H1 (cell line): Measurements from ENCODE around the gene SLC35B4. TPM values are rescaled to one million over a fixed set of nuclear protein-coding genes. Genes with fewer than 3 reads are reported as not detected.

ENCODE experiments used
- GTF2F1 ChIP-seq: IDR thresholded peaks from 2 replicates; pipeline ENCODE4 v1.6.1; 2012; ENCODE audit warnings: low read depth, low read length, improper control_type of control experiment, borderline replicate concordance
- polyA plus RNA-seq, 7 experiments: library from polyadenylated mRNA; depleted of rRNA in 3 of 7; stranded (reverse) in 5 of 7; unstranded in 2 of 7; fragments of >200 nt in 5 of 7; fragments of 200-250 nt in 2 of 7; gene quantifications; 1 replicate in 5 of 7; 2 replicates in 1 of 7; 4 replicates in 1 of 7; pipeline versions ENCODE4 v1.2.1 to v1.2.3, GENCODE V29; 2011 to 2013; ENCODE audit warnings: missing spikeins in 2 of 7, mixed read lengths in 2 of 7
- total RNA-seq: library from RNA; stranded (reverse); fragmentation: NEBNext Ultra II Directional; extraction: Animal tissue kit (Norgen Biotek cat#: 25700); gene quantifications from 2 replicates; pipeline ENCODE4 v1.2.1, GENCODE V29; 2021

SLC35B4 gene
- total and polyA plus RNA-seq, 2 of the 8 experiments (the other 6 are each of a cell fraction or from before 2014, with no cell fraction given), result 28.9 to 34.6 TPM

GRCh38 chr7:134353411-134353810, 36.7 kb upstream of the SLC35B4 start (continued):
- no peak for TF ChIP-seq GTF2F1
- TF ChIP-seq, all 59 proteins: peak for 0
